Measurements from ENCODE around the gene DNAH11. TPM values are rescaled to one million over a fixed set of nuclear protein-coding genes. Genes with fewer than 3 reads are reported as not detected.

Gene DNAH11
- total RNA-seq, 1 donor from 2014 or later: 0.02 TPM

GRCh38 chr7:21507627-21508343 is 35.1 kb upstream of the DNAH11 start:
- Mint-ChIP-seq H3K27me3 (ENCODE audit: low read depth) (no peaks in the 10 kb centered on the region), H3K9me3 (ENCODE audit: low read depth) (peaks cover 8% of the 10 kb centered on the region), H3K4me3 (ENCODE audit: unreplicated experiment) (no peak overlapping the region), H3K36me3 (ENCODE audit: low read depth) (peaks cover 1% of the 10 kb centered on the region), H3K27ac (ENCODE audit: unreplicated experiment) (no peak overlapping the region), H3K4me1 (ENCODE audit: low read depth) (no peaks in the 10 kb centered on the region)
- DNase-seq (ENCODE audit: low spot score): no peak
- peak; percentile 78 for TF ChIP-seq CTCF (IDR thresholded peaks at IDR 0.05)

DNA sequence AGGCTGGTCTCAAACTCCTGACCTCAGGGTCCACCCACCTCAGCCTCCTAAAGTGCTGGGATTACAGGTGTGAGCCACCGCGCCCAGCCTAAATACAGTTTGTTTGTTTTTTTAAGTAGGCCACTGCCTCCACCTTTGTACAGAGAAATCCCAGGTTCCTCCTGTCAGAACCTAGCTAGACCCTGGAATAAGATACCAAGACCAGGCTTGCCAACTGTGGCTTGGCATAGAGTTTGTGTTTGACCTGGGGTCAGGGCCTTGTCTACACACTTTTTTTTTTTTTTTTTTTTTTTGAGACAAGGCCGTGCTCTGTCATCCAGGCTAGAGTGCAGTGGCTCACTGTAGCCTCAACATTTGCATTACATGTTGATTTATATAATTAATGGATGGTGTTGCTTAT is 34.3 kb upstream of the DNAH11 start:
- no peaks in the 10 kb centered on the region for H3K27me3 Mint-ChIP-seq (ENCODE audit: low read depth)
- H3K27ac Mint-ChIP-seq (ENCODE audit: unreplicated experiment): no peak overlapping the region
- no peak for DNase-seq (ENCODE audit: low spot score)
- no peak overlapping the region for H3K4me3 Mint-ChIP-seq (ENCODE audit: unreplicated experiment)
- H3K4me1 Mint-ChIP-seq (ENCODE audit: low read depth): no peaks in the 10 kb centered on the region
- peaks cover 1% of the 10 kb centered on the region for H3K36me3 Mint-ChIP-seq (ENCODE audit: low read depth)
- TF ChIP-seq CTCF (IDR thresholded peaks at IDR 0.05): no peak
- H3K9me3 Mint-ChIP-seq (ENCODE audit: low read depth): peaks cover 8% of the 10 kb centered on the region

DNA sequence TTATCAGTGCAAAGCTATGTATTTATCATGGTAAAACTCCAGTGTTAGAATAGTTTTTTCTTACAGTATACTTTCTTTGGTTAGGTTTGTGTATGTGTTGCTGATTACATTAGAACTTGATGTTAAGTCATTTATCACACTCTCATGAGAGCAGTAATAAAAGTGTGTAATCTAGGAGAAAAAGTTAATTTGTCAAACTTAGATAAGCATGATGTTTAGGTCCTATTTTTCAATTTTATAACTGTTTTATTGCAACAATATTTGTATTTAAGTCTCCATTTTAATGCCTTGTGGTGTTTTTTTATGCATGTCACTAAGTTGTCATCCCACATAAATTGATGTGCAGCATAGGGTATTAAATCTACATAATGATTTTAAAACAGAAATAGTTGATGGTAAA is 28.8 kb upstream of the DNAH11 start:
- Mint-ChIP-seq H3K27ac (ENCODE audit: unreplicated experiment) (no peak overlapping the region), H3K9me3 (ENCODE audit: low read depth) (peaks cover 4% of the 10 kb centered on the region), H3K36me3 (ENCODE audit: low read depth) (no peaks in the 10 kb centered on the region), H3K4me3 (ENCODE audit: unreplicated experiment) (no peak overlapping the region), H3K4me1 (ENCODE audit: low read depth) (no peaks in the 10 kb centered on the region), H3K27me3 (ENCODE audit: low read depth) (no peaks in the 10 kb centered on the region)
- no peak for DNase-seq (ENCODE audit: low spot score)
- TF ChIP-seq CTCF (IDR thresholded peaks at IDR 0.05): no peak

GRCh38 chr7:21524680-21525079 is 18.2 kb upstream of the DNAH11 start:
- peaks cover 5% of the 10 kb centered on the region for H3K27me3 Mint-ChIP-seq (ENCODE audit: low read depth)
- no peak for DNase-seq (ENCODE audit: low spot score)
- no peak overlapping the region for H3K27ac Mint-ChIP-seq (ENCODE audit: unreplicated experiment)
- no peak for TF ChIP-seq CTCF (IDR thresholded peaks at IDR 0.05)
- no peaks in the 10 kb centered on the region for H3K4me1 Mint-ChIP-seq (ENCODE audit: low read depth)
- no peaks in the 10 kb centered on the region for H3K9me3 Mint-ChIP-seq (ENCODE audit: low read depth)
- no peak overlapping the region for H3K4me3 Mint-ChIP-seq (ENCODE audit: unreplicated experiment)
- no peaks in the 10 kb centered on the region for H3K36me3 Mint-ChIP-seq (ENCODE audit: low read depth)

DNA sequence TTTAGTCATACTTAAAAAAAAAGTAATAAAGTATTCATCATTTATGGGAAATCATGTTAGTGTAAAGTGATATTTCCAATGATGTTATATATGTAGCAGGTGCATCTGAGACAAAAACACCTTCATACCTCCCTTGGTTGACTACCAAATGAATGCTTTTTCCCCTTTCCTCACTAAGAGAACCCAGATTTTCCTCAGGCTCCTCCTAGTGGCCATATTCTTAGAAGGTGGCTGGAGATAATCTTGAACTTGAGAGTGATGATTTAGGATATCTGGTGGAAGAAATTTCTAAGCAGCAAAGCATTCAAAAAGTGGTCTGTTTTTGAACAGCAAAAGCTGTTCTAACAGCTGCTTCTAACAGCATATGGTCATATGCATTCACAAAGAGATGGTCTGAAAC is 16.8 kb upstream of the DNAH11 start:
- Mint-ChIP-seq H3K9me3 (ENCODE audit: low read depth) (no peaks in the 10 kb centered on the region), H3K27me3 (ENCODE audit: low read depth) (peaks cover 6% of the 10 kb centered on the region), H3K27ac (ENCODE audit: unreplicated experiment) (no peak overlapping the region), H3K4me1 (ENCODE audit: low read depth) (no peaks in the 10 kb centered on the region), H3K36me3 (ENCODE audit: low read depth) (no peaks in the 10 kb centered on the region), H3K4me3 (ENCODE audit: unreplicated experiment) (no peak overlapping the region)
- peak; percentile 75 for TF ChIP-seq CTCF (IDR thresholded peaks at IDR 0.05)
- no peak for DNase-seq (ENCODE audit: low spot score)

Data from chondrocyte (in vitro differentiated cells).